HG02840 (cell line): Measurements from ENCODE around the gene ARNT2.

Experiments used
- ATAC-seq: cut with Tn5 transposase; IDR thresholded peaks from one replicate; pipeline ENCODE4 v1.9.1; 2021; ENCODE audit warnings: mild to moderate bottlenecking, moderate library complexity, moderate number of reproducible peaks; ENCODE audit not compliant: unreplicated experiment, low FRiP score

Gene ARNT2

GRCh38 chr15:80608688-80609087 is 204.5 kb downstream of the ARNT2 start:
- ATAC-seq: no peak

DNA sequence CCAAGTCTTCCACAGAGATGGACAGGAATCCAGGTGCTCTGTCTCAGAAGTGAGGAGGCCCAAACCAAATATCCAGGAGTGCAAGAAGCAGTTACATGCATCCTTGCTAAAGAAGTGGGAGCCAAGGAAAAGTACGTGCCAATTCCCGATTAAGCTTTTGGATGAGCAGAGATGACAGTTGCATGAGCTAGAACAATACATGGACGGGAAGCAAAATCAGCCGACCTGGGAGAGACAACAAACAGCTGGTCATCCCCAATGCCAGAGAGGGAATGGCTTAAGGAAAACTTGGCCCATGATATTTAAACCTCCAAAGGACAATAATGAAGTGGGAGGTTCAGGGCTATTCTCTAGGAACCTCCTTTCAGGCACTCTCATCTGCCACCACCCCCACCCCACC is 204.9 kb downstream of the ARNT2 start:
- ATAC-seq: no peak

- ATAC-seq: no peak
Measured at GRCh38 chr15:80609512-80609946, 205.3 kb downstream of the ARNT2 start.

DNA sequence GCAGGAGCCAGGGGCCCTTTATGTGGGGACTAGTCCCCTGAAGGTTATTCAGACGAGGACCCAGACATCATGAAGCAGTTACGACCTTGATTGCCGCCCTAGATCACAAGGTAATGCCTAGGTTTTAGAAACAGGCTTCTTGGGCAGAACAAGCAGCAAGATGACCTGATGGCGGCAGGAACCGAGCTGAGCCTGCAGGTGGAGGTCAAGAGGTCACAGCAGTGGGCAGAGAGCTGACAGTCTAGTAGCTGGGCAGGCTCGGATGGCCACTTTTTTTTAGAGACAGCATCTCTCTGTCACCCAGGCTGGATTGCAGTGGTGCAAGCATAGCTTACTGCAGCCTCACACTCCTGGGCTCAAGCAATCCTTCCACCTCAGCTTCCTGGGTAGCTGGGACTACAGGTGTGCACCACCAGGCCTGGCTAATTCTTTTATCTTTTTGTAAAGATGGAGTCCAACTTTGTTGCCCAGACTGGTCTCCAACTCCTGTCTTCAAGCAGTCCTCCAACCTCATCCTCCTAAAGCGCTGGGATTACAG is 207.4 kb downstream of the ARNT2 start:
- ATAC-seq: no peak

- ATAC-seq: no peak
Measured at GRCh38 chr15:80612118-80612823, 208.1 kb downstream of the ARNT2 start.

GRCh38 chr15:80613762-80614365 is 209.7 kb downstream of the ARNT2 start:
- no peak for ATAC-seq

- no peak for ATAC-seq
Measured at GRCh38 chr15:80614711-80615360, 210.7 kb downstream of the ARNT2 start.

GRCh38 chr15:80615361-80615736 is 211.2 kb downstream of the ARNT2 start:
- no peak for ATAC-seq

GRCh38 chr15:80615783-80616391 is 211.7 kb downstream of the ARNT2 start:
- no peak for ATAC-seq

DNA sequence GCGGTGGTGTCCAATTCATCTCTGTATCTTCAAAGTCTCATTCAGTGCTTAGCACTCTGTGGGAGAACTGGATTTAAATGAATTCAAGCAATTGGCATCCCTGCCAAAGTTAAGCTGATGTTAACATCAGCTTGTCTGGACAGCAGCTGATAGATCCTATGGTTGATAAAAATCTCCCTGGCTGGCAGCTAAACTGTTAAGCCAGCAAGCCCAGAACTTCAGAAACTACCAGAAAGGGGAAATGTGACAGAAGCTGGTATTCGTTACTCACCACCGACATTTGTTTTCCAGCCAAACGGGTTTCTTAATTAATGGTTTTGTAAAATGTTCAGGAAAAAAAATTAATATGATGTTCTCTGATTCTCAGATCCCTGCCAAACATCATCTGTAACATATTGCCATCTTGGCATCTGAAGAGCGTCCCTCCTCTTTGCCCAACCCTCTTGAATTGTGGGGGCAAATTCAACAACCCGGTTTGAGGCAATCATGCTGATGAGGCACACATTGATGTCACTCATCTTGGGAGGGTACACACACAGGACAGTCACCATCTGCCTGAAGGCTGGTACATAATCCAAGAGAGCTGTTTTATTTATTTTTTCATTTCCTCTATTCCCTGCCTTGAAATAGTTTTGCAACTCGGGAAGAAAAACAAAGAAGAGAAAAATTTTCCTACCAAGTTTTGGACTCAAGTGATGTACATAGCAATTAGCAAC is 214.7 kb downstream of the ARNT2 start:
- ATAC-seq: no peak

DNA sequence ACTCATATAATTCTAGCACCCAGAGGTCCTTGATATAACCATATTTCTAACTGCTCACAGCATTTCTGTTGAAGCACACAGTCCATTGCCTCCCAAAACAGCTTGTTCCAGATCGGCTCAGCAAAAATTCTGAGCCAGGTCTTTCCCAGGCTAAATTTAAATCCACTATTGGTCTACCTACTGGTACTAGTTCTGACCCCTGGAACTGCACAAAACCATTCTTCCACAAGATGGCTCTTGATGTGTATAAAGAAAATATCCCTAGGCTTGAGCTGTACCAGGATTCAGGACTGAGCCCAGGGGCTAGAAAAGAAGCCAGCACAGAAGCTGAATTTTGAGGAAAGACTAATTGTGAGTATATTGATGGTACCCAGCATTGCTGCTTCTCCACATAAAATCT is 215.5 kb downstream of the ARNT2 start:
- ATAC-seq: no peak

DNA sequence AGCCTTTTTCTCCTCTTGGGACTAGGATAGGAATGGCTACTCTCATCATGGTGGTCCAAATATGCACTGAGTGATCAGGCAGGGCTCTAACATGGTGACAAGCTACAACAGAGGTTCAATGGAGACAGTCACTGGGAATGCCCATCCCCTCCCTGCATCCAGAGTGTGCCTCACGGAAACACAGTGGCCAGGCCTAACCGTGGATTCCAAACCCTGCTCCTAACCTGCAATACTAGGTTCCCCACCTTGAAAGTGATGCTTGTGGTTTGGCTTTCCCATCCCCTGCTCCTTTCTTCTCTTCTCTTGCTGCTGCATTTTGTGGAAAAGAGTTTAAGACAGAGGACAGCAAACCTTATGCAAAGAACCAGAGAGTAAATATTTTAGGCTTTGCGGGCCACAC is 216.0 kb downstream of the ARNT2 start:
- no peak for ATAC-seq

DNA sequence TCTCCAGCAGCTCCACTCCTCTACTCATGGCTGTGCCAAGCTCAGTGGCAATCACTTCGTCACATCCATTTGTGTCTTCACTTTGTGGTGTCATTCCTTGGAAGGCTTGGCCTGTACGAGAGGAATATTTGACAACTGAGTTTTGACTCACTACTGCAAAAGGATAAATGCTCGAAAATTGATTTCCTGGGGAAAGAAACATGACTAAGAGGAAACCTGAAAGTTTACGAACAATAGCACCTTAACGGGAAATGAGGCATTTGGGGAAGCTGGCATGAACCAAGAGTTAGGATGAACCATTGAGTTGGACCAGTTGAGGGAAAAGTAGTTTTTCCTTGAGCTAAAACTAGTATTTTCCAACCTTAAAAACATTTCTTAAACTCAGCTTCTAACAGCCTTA is 216.7 kb downstream of the ARNT2 start:
- no peak for ATAC-seq

DNA sequence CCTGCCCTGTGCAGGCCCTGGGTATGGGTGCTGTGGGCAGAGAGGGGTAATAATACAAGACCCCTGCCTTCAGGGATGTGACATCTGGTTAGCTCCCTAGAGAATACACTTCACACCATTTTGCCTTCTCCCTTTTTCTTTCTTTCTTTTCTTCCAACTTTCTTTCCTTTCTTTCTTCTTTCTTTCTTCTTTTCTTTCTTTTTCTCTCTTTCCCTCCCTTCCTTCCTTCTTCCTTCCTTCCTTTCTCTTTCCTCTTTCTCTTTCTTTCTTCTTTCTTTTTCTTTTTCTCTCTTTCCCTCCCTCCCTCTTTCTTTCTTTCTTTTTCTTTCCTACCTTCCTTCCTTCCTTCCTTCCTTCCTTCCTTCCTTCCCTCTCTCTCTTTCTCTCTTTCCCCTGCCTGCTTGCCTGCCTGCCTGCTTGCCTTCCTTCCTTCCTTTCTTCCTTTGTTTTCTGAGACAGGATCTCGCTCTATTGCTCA is 222.5 kb downstream of the ARNT2 start:
- no peak for ATAC-seq

DNA sequence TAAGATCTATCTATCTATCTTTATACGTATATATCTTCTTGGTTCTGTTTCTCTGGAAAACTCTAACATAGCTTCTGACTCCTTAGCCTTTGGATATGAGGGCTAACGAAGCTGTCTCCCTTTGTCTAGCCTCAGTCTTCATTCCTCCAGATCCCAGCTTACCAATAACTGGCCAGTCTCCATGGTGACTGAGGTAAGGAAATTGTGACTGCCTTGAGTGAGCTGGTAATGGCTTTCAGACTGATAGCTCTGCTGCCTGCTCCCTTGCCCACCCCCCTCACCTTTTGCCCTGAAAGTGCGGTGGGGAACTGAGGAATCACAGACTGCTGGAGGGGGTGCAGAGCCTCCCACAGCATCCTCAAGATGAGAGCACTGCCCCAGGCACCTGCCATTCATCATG is 225.2 kb downstream of the ARNT2 start:
- ATAC-seq: no peak

GRCh38 chr15:80630981-80631380 is 226.8 kb downstream of the ARNT2 start:
- no peak for ATAC-seq

DNA sequence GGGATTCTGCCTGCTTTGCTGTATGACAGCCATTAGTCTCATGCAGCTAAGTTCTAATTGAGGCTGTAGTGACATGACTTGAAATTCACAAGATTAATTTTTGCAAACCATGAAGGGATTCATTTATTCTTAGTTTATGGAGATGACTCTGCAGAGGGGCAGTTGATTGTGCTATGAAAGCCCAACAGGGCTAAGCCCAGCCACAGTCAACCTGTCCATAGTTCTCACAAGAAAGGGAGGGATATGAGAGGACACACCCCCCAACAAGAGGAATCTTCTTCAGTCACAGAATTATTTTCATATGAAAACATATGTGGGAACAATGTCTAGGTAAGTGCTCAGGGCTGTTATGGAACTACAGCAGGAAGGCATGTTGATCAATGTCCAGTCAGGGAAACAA is 229.0 kb downstream of the ARNT2 start:
- no peak for ATAC-seq

DNA sequence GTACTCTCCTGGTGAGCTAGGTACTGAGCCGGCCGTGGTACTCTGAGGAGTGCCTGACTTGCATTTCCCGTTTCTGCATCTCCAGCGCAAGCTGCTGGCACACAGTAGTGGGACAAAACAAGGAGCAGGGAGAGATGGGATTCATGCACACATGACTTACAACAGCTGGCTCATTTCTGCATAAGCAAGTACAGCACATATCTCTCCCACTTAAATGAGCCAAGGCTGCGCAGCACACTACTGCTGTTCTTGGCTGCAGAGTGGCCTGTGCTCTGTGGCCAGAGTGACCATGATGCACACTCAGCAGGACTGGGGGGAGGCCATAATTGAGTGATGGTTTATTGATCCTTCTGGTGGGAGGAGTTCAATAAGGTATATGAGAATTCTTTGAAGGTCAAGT is 231.8 kb downstream of the ARNT2 start:
- no peak for ATAC-seq

DNA sequence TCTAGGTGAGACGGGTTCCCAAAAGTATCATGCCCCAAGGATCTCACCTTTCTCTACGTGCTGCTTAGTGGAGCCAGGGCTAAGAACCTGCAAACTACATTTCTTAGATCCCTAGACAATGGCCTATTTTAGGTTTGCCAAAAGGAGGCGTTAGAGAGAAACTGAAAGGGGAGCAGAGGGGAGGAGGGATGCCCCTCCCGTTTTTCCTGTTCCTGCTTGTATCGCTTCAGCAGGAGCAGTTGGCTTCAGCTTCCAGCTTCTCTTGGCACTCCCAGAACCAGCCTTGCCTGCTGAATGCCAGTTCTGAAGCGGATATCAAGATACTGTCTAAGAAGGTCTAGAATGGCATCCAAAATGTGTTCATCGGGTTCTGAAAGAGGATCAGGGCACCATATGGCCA is 232.5 kb downstream of the ARNT2 start:
- ATAC-seq: no peak

DNA sequence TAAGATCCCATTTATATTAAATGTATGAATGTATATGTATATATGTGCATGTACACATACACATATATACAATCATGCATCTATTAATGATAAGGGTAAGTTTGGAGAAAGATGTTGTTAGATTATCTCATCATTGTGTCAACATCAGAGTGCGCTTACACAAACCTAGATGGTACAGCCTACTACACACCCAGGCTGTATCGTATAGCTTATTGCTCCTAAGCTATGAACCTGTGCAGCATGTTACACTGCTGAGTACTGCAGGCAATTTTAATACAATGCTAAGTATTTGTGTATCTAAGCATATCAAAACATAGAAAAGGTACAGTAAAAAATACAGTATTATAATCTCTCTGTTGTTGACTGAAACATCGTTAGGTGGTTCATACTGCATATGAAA is 233.6 kb downstream of the ARNT2 start:
- no peak for ATAC-seq
